Mesenchymal stem cell (in vitro differentiated cells and primary cell): ENCODE data around the gene SNAP23.

Source experiments
- DNase-seq: peaks from one replicate; pipeline ENCODE4 v3.0.0-alpha.2; 2013
- H2AFZ ChIP-seq: one replicate; pipeline ENCODE4 v1.6.1; 2013; ENCODE audit warnings: low read depth, mild to moderate bottlenecking, control low read depth, inconsistent platforms, low read length, moderate library complexity
- H2AK5ac ChIP-seq: 2 replicates; pipeline ENCODE4 v1.6.1; 2013; ENCODE audit warnings: low read length, moderate library complexity, mild to moderate bottlenecking, inconsistent platforms; ENCODE audit not compliant: severe bottlenecking
- H2BK120ac ChIP-seq: one replicate; pipeline ENCODE4 v1.6.1; 2013; ENCODE audit warnings: low read depth, mild to moderate bottlenecking, inconsistent platforms, low read length, moderate library complexity
- H2BK12ac ChIP-seq, 2 experiments: one replicate each; pipeline ENCODE4 v1.6.1; 2013; ENCODE audit warnings: inconsistent platforms in 2 of 2, low read length in 2 of 2, mild to moderate bottlenecking in 2 of 2, moderate library complexity in 2 of 2, control low read depth in 1 of 2
- H2BK15ac ChIP-seq: one replicate; pipeline ENCODE4 v1.6.1; 2013; ENCODE audit warnings: mild to moderate bottlenecking, low read depth, inconsistent platforms; ENCODE audit not compliant: poor library complexity, severe bottlenecking
- H2BK5ac ChIP-seq: 2 replicates; pipeline ENCODE4 v1.6.1; 2013; ENCODE audit warnings: low read depth, mild to moderate bottlenecking, low read length, control low read depth, inconsistent platforms; ENCODE audit not compliant: poor library complexity, severe bottlenecking
- H3K14ac ChIP-seq, 2 experiments: one replicate each; pipeline ENCODE4 v1.6.1; 2013; ENCODE audit warnings: inconsistent platforms in 2 of 2, low read length in 2 of 2, control low read depth in 1 of 2, mild to moderate bottlenecking in 1 of 2, moderate library complexity in 1 of 2
- H3K18ac ChIP-seq, 2 experiments: one replicate each; pipeline ENCODE4 v1.6.1; 2013; ENCODE audit warnings: inconsistent platforms in 2 of 2, low read length in 2 of 2, control low read depth in 1 of 2, low read depth in 1 of 2, mild to moderate bottlenecking in 1 of 2
- H3K23ac ChIP-seq, 2 experiments: one replicate each; pipeline ENCODE4 v1.6.1; 2013; ENCODE audit warnings: inconsistent platforms in 2 of 2, low read length in 2 of 2, mild to moderate bottlenecking in 2 of 2, moderate library complexity in 2 of 2, control low read depth in 1 of 2
- H3K27ac ChIP-seq: 2 replicates; pipeline ENCODE4 v1.5.1; 2013; ENCODE audit warnings: mild to moderate bottlenecking, moderate library complexity, low read length, control low read depth, inconsistent platforms; ENCODE audit not compliant: poor library complexity, severe bottlenecking
- H3K27me3 ChIP-seq, 2 experiments: 2 replicates each; pipeline versions ENCODE4 v1.6.1 to v1.7.0; 2013; ENCODE audit warnings: low read length in 2 of 2, mild to moderate bottlenecking in 2 of 2, moderate library complexity in 2 of 2, control low read depth in 1 of 2, inconsistent platforms in 1 of 2; ENCODE audit not compliant: control insufficient read depth in 1 of 2, insufficient read depth in 1 of 2
- H3K36me3 ChIP-seq, 2 experiments: 2 replicates each; pipeline versions ENCODE4 v1.6.1 to v1.7.0; 2013; ENCODE audit warnings: low read length in 2 of 2, control low read depth in 1 of 2, inconsistent platforms in 1 of 2, low read depth in 1 of 2, mild to moderate bottlenecking in 1 of 2; ENCODE audit not compliant: insufficient read depth in 2 of 2, control insufficient read depth in 1 of 2
- H3K4ac ChIP-seq, 2 experiments: one replicate each; pipeline ENCODE4 v1.6.1; 2013; ENCODE audit warnings: inconsistent platforms in 2 of 2, low read length in 2 of 2, mild to moderate bottlenecking in 2 of 2, moderate library complexity in 2 of 2, control low read depth in 1 of 2, low read depth in 1 of 2
- H3K4me1 ChIP-seq: 2 replicates; pipeline ENCODE4 v1.6.1; 2013; ENCODE audit warnings: low read depth, low read length, control low read depth; ENCODE audit not compliant: control insufficient read depth, insufficient read depth
- H3K4me2 ChIP-seq: 2 replicates; pipeline ENCODE4 v1.6.1; 2013; ENCODE audit warnings: low read length, mild to moderate bottlenecking, inconsistent platforms; ENCODE audit not compliant: poor library complexity, severe bottlenecking
- H3K4me3 ChIP-seq, 2 experiments: 2 replicates each; pipeline versions ENCODE4 v1.5.1 to v1.7.0; 2013; ENCODE audit warnings: low read length in 2 of 2, mild to moderate bottlenecking in 2 of 2, control low read depth in 1 of 2, low read depth in 1 of 2; ENCODE audit not compliant: insufficient read depth in 1 of 2
- H3K79me1 ChIP-seq: replicated peaks from 2 replicates; pipeline ENCODE4 v1.6.1; 2013; ENCODE audit warnings: mild to moderate bottlenecking, control low read depth, low read length, inconsistent platforms; ENCODE audit not compliant: poor library complexity, severe bottlenecking
- H3K9ac ChIP-seq: 2 replicates; pipeline ENCODE4 v1.7.0; 2013; ENCODE audit warnings: mild to moderate bottlenecking, low read length, moderate library complexity
- H3K9me3 ChIP-seq: 2 replicates; pipeline ENCODE4 v1.7.0; 2013; ENCODE audit warnings: mild to moderate bottlenecking, low read length; ENCODE audit not compliant: control insufficient read depth
- H4K8ac ChIP-seq: one replicate; pipeline ENCODE4 v1.6.1; 2013; ENCODE audit warnings: inconsistent platforms, mild to moderate bottlenecking, low read length, moderate library complexity
- H4K91ac ChIP-seq: one replicate; pipeline ENCODE4 v1.6.1; 2013; ENCODE audit warnings: mild to moderate bottlenecking, low read length, inconsistent platforms
- WGBS: methylation state at CpG from one replicate; pipeline ENCODE4 v1.1.7; 2013; ENCODE audit warnings: mixed read lengths; 5-methylcytosine and 5-hydroxymethylcytosine counted together

The SNAP23 gene

GRCh38 chr15:42578984-42579537, 83.6 kb downstream of the SNAP23 start:
- H3K27ac ChIP-seq, result no peak overlapping the region
- H2AK5ac ChIP-seq, result no peak overlapping the region
- H4K8ac ChIP-seq, result no peak overlapping the region
- H2AFZ ChIP-seq, result no peak overlapping the region
- H3K4me1 ChIP-seq, result peaks cover 8% of the 10 kb centered on the region
- H2BK12ac ChIP-seq, result no peak overlapping the region
- H3K9me3 ChIP-seq, result no peaks in the 10 kb centered on the region
- no peak overlapping the region for H3K4me2 ChIP-seq
- no peak overlapping the region for H3K4ac ChIP-seq
- no peak overlapping the region for H2BK5ac ChIP-seq
- no CpG with 5 or more reads among the region's 2 CpGs for WGBS
- H3K18ac ChIP-seq, result no peak overlapping the region
- H3K23ac ChIP-seq, result no peak overlapping the region
- H3K79me1 ChIP-seq, result peaks cover 12% of the 10 kb centered on the region
- no peak overlapping the region for H4K91ac ChIP-seq
- no peak overlapping the region for H2BK120ac ChIP-seq
- no peak overlapping the region for H3K14ac ChIP-seq
- no peaks in the 10 kb centered on the region for H3K36me3 ChIP-seq
- no peak overlapping the region for H3K4me3 ChIP-seq
- no peak overlapping the region for H3K9ac ChIP-seq
- no peaks in the 10 kb centered on the region for H3K27me3 ChIP-seq
- H2BK15ac ChIP-seq, result no peak overlapping the region
- no peak for DNase-seq

- Histone ChIP-seq H3K27ac (no peak overlapping the region), H2AK5ac (no peak overlapping the region), H3K36me3 (peaks cover 3 to 7% of the 10 kb centered on the region in 2 experiments), H3K14ac (peak overlapping the region in 1 of 2 experiments; percentile 89), H3K23ac (no peak overlapping the region), H3K4me3 (peak overlapping the region; percentile 63 to 77), H3K9me3 (no peaks in the 10 kb centered on the region), H2BK5ac (no peak overlapping the region), H2BK120ac (peak overlapping the region; percentile 57), H4K91ac (peak overlapping the region; percentile 73), H4K8ac (peak overlapping the region; percentile 87), H3K4me2 (peak overlapping the region; percentile 90), H3K9ac (peak overlapping the region; percentile 83), H2BK12ac (peak overlapping the region in 1 of 2 experiments; percentile 66), H3K27me3 (no peaks in the 10 kb centered on the region), H2AFZ (peak overlapping the region; percentile 73), H2BK15ac (no peak overlapping the region), H3K79me1 (peaks cover 12% of the 10 kb centered on the region), H3K18ac (peak overlapping the region; percentile 72 to 86), H3K4ac (peak overlapping the region; percentile 80 to 93), H3K4me1 (peaks cover 6% of the 10 kb centered on the region)
- 3% methylated on average over 29 of the region's 37 CpGs for WGBS
- peak; percentile 85 for DNase-seq
These were observed 85.9 kb downstream of the SNAP23 start for GRCh38 chr15:42581272-42581730.
